HG02981 (cell line): ENCODE results near the gene COX7C.
"Not testable (repeated sequence)": the region's sequence is repeated elsewhere in the genome, so short reads cannot be mapped to it uniquely, and the experiment has no call there.

Experiments
- ATAC-seq: cut with Tn5 transposase; IDR thresholded peaks from one replicate; pipeline ENCODE4 v1.9.1; 2021; ENCODE audit warnings: mild to moderate bottlenecking, moderate library complexity; ENCODE audit not compliant: unreplicated experiment

Gene COX7C

GRCh38 chr5:86660771-86661170 is 43.0 kb downstream of the COX7C start:
- ATAC-seq: not testable (repeated sequence)

- ATAC-seq: no peak
Observed at GRCh38 chr5:86664173-86664572, 46.4 kb downstream of the COX7C start.

- no peak for ATAC-seq
Observed at GRCh38 chr5:86665984-86666760, 48.4 kb downstream of the COX7C start.

- no peak for ATAC-seq
Observed at GRCh38 chr5:86666981-86667380, 49.2 kb downstream of the COX7C start.
